HepG2 (cell line): ENCODE measurements around the gene FSIP1. TPM values are rescaled to one million over a fixed set of nuclear protein-coding genes. Genes with fewer than 3 reads are reported as not detected.

Source experiments
- ATAC-seq: fragments of 200-7000 bp; cut with Tn5 transposase; 3 replicates; pipeline ENCODE4 v1.9.1; 2020; ENCODE audit warnings: mild to moderate bottlenecking, moderate library complexity
- BruUV-seq: library from RNA; stranded (reverse); fragments of 400-500 nt; replicated peaks from 2 replicates; lab custom pipeline; 2021; lab: Mats Ljungman, UMichigan
- CTCF ChIA-PET: fragments of 300-600 bp; formaldehyde crosslinking; extraction: SDS; loops from one replicate; lab custom pipeline; 2021; ENCODE audit warnings: low total read pairs, inconsistent platforms, low intra/inter-chr PET ratio; lab: Yijun Ruan, JAX
- POLR2A ChIA-PET: fragments of 350-600 bp; sonication (Branson Sonifier 250); formaldehyde crosslinking; loops from one replicate; lab custom pipeline; 2020; ENCODE audit warnings: antibody characterized with exemption, inconsistent platforms; lab: Yijun Ruan, JAX
- DNase-seq: peaks from one replicate; pipeline ENCODE4 v3.0.0-alpha.2; 2015; ENCODE audit warnings: low spot score
- FAIRE-seq: peaks from 3 replicates; lab custom pipeline; 2011; peaks lifted over from hg19 to GRCh38; lab: Jason Lieb, UNC
- H2AFZ ChIP-seq: one replicate; pipeline ENCODE4 v1.6.1; 2011; ENCODE audit warnings: low read length, inconsistent platforms
- H3K27ac ChIP-seq: fragments of 300-600 bp; 3 replicates; pipeline ENCODE4 v1.8.0; 2011; ENCODE audit warnings: mixed run types, mild to moderate bottlenecking, mixed read lengths, low read length, inconsistent platforms; ENCODE audit not compliant: insufficient read depth; ENCODE audit errors: extremely low read length
- H3K27me3 ChIP-seq, 2 experiments: fragments of 200-600 bp in 1 of 2; 2 replicates in 1 of 2; 3 replicates in 1 of 2; pipeline versions ENCODE4 v1.6.0 to v1.8.0; 2011; ENCODE audit warnings: low read length in 2 of 2, mild to moderate bottlenecking in 2 of 2, moderate library complexity in 2 of 2, inconsistent platforms in 1 of 2; ENCODE audit not compliant: insufficient read depth in 2 of 2, control insufficient read depth in 1 of 2
- H3K36me3 ChIP-seq, 2 experiments: fragments of 200-600 bp in 1 of 2; replicated peaks in 1 of 2; 2 replicates in 1 of 2; 3 replicates in 1 of 2; pipeline versions ENCODE4 v1.5.1 to v1.8.0; 2011; ENCODE audit warnings: low read length in 2 of 2, inconsistent platforms in 1 of 2; ENCODE audit not compliant: insufficient read depth in 2 of 2, control insufficient read depth in 1 of 2
- H3K4me1 ChIP-seq: 2 replicates; pipeline ENCODE4 v1.5.1; 2012; ENCODE audit warnings: low read length, inconsistent platforms; ENCODE audit not compliant: insufficient read depth
- H3K4me2 ChIP-seq: 2 replicates; pipeline ENCODE4 v1.6.0; 2011; ENCODE audit warnings: low read depth, low read length, inconsistent platforms
- H3K4me3 ChIP-seq, 3 experiments: fragments of 200-600 bp in 1 of 3; sonication (generic), shearing (Covaris generic) in 1 of 3; replicated peaks in 1 of 3; 2 replicates each; pipeline ENCODE4 v1.5.1; 2011 to 2016; ENCODE audit warnings: low read length in 3 of 3, inconsistent platforms in 2 of 3, low read depth in 2 of 3, mild to moderate bottlenecking in 2 of 3, control low read depth in 1 of 3, mixed read lengths in 1 of 3; ENCODE audit not compliant: insufficient read depth in 1 of 3
- H3K79me2 ChIP-seq: one replicate; pipeline ENCODE4 v1.6.1; 2011; ENCODE audit warnings: low read length, inconsistent platforms; ENCODE audit not compliant: insufficient read depth
- H3K9ac ChIP-seq: 2 replicates; pipeline ENCODE4 v1.6.0; 2011; ENCODE audit warnings: mild to moderate bottlenecking, low read depth, low read length, inconsistent platforms; ENCODE audit not compliant: insufficient read depth
- H3K9me3 ChIP-seq: 2 replicates; pipeline ENCODE4 v1.5.1; 2012; ENCODE audit warnings: mild to moderate bottlenecking, low read length
- H4K20me1 ChIP-seq: 2 replicates; pipeline ENCODE4 v1.6.0; 2011; ENCODE audit warnings: inconsistent platforms, mild to moderate bottlenecking, low read length, moderate library complexity; ENCODE audit not compliant: insufficient read depth
- CEBPB ChIP-seq: IDR thresholded peaks from 2 replicates; pipeline ENCODE4 v1.6.1; 2011; ENCODE audit warnings: low read depth, low read length, improper control_type of control experiment, borderline replicate concordance
- EED ChIP-seq: sonication (generic); formaldehyde crosslinking; IDR thresholded peaks from 2 replicates; pipeline ENCODE4 v1.5.0; 2020; ENCODE audit warnings: mild to moderate bottlenecking, missing genetic modification reagents
- ISX ChIP-seq: sonication (generic); formaldehyde crosslinking; conservative IDR thresholded peaks from 2 replicates; pipeline ENCODE4 v1.5.0; 2020; ENCODE audit warnings: missing genetic modification reagents
- MAFK ChIP-seq, 2 experiments: IDR thresholded peaks in 1 of 2; conservative IDR thresholded peaks in 1 of 2; 2 replicates each; pipeline ENCODE4 v1.6.1; 2011; ENCODE audit warnings: improper control_type of control experiment in 2 of 2, low read length in 2 of 2
- MBNL3 ChIP-seq: fragments of 250-450 bp; sonication (Bioruptor Pico); conservative IDR thresholded peaks from 2 replicates; pipeline ENCODE4 v1.8.0; 2022; ENCODE audit warnings: mild to moderate bottlenecking, inconsistent platforms
- MED13 ChIP-seq: sonication (generic); formaldehyde crosslinking; IDR thresholded peaks from 2 replicates; pipeline ENCODE4 v1.5.0; 2020; ENCODE audit warnings: missing genetic modification reagents
- MTA1 ChIP-seq: sonication (generic); formaldehyde crosslinking; IDR thresholded peaks from 2 replicates; pipeline ENCODE4 v1.4.0; 2020; ENCODE audit warnings: missing genetic modification reagents, mild to moderate bottlenecking, borderline replicate concordance
- PHF21A ChIP-seq: sonication (generic); formaldehyde crosslinking; IDR thresholded peaks from 2 replicates; pipeline ENCODE4 v1.5.0; 2020; ENCODE audit warnings: mild to moderate bottlenecking, missing genetic modification reagents
- RFXANK ChIP-seq: IDR thresholded peaks from 2 replicates; pipeline ENCODE4 v1.6.1; 2016
- SOX13 ChIP-seq, 3 experiments: fragments of 450-650 bp in 1 of 3; sonication (generic) in 1 of 3; formaldehyde crosslinking in 1 of 3; IDR thresholded peaks in 2 of 3; conservative IDR thresholded peaks in 1 of 3; 2 replicates each; pipeline versions ENCODE4 v1.5.0 to v1.6.1; 2016 to 2020; ENCODE audit warnings: antibody characterized with exemption in 1 of 3, mild to moderate bottlenecking in 1 of 3, missing compliant biosample characterization in 1 of 3, missing genetic modification reagents in 1 of 3, moderate library complexity in 1 of 3
- TGIF2 ChIP-seq: IDR thresholded peaks from 2 replicates; pipeline ENCODE4 v1.6.1; 2016; ENCODE audit warnings: control low read depth, missing compliant biosample characterization
- ZNF136 ChIP-seq: sonication (generic); formaldehyde crosslinking; IDR thresholded peaks from 2 replicates; pipeline ENCODE4 v1.8.1; 2022; ENCODE audit warnings: low read depth, mild to moderate bottlenecking, moderate library complexity, missing genetic modification reagents
- ZNF547 ChIP-seq: sonication (generic); formaldehyde crosslinking; IDR thresholded peaks from 2 replicates; pipeline ENCODE4 v1.5.1; 2020; ENCODE audit warnings: mild to moderate bottlenecking, missing genetic modification reagents
- ZNF709 ChIP-seq: sonication (generic); formaldehyde crosslinking; IDR thresholded peaks from 2 replicates; pipeline ENCODE4 v1.5.0; 2020; ENCODE audit warnings: mild to moderate bottlenecking, missing genetic modification reagents
- WGBS: methylation state at CpG from one replicate; pipeline ENCODE4 v1.1.6; 2017; ENCODE audit warnings: low lambda C conversion rate; 5-methylcytosine and 5-hydroxymethylcytosine counted together
- in situ Hi-C: cut with HindIII; loops from 2 replicates; pipeline ENCODE4 v1.10.0; 2017; ENCODE audit warnings: low pct_unique_long_range_greater_than_20kb; ENCODE audit not compliant: extremely low pct_ligation_motif_present
- intact Hi-C: fragments of 100-400 bp; cut with micrococcal nuclease; formaldehyde crosslinking; loops from one replicate; pipeline ENCODE4 v1.10.0; 2022; ENCODE audit not compliant: unreplicated experiment
- polyA plus RNA-seq, 8 experiments: library from polyadenylated mRNA; depleted of rRNA in 3 of 8; stranded (reverse) in 7 of 8; unstranded in 1 of 8; fragments of >200 nt; fragmentation: Illumina TruSeq in 4 of 8; extraction: Trizol in 4 of 8; gene quantifications; 2 replicates each; pipeline versions ENCODE4 v1.2.1 to v1.2.3, GENCODE V29; 2011 to 2016; ENCODE audit warnings: low read depth in 4 of 8, missing spikeins in 1 of 8, mixed read lengths in 1 of 8; ENCODE audit not compliant: insufficient read depth in 1 of 8
- total RNA-seq, 5 experiments: library from RNA; depleted of rRNA; stranded (reverse); fragments of >200 nt; fragmentation: Illumina TruSeq; extraction: Trizol; gene quantifications; 2 replicates each; pipeline ENCODE4 v1.2.3, GENCODE V29; 2016; ENCODE audit warnings: low read depth in 1 of 5
- TF ChIP-seq, protein P1 (sequence below): sonication (generic); formaldehyde crosslinking; conservative IDR thresholded peaks from 2 replicates; pipeline ENCODE4 v1.4.0; 2020; ENCODE audit warnings: missing genetic modification reagents
- TF ChIP-seq, protein P2 (sequence below): sonication (generic); formaldehyde crosslinking; IDR thresholded peaks from 2 replicates; pipeline ENCODE4 v1.4.0; 2020; ENCODE audit warnings: missing genetic modification reagents
- TF ChIP-seq, protein P3 (sequence below): sonication (generic); formaldehyde crosslinking; IDR thresholded peaks from 2 replicates; pipeline ENCODE4 v1.8.0; 2022; ENCODE audit warnings: mild to moderate bottlenecking, missing genetic modification reagents, moderate library complexity

FSIP1 gene
- total and polyA plus RNA-seq, 2 of the 13 experiments (the other 11 are each of a cell fraction or from before 2014, with no cell fraction given) = 0.18 TPM; not detected in 1

DNA sequence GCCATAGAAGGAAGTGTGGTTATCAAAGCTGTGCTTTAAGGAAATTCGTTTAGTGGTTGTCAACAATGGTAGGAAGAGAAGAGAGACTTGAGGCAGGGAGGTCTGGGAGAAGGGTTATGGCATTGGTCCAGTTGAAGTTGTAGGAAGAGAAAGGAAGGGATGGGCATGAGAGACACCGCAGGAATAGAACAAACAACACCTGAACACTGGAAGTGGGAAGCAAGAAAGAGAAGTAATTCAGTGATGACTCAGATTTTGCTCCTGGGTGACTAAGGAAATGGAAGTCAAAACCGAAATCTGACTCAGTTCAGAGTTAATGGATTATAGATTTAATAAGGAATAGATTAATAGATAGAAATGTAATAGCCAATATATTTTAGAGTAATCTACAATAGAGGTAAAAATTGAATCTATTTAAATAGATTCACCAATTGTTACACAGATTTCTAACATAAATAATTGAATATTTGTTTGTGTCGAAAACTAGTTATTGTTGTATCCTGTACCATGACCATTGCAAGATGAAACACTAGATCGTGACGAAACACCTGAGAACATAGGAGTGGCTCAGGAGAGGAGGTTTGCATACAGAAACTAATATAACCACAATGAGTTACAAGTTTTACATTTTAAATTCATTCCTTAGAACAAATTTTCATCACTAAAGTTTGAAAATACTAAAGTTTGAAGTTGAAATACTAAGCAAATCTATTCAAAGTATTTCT, 165.7 kb downstream of the FSIP1 start (continued):
- TF ChIP-seq, protein P1, sequence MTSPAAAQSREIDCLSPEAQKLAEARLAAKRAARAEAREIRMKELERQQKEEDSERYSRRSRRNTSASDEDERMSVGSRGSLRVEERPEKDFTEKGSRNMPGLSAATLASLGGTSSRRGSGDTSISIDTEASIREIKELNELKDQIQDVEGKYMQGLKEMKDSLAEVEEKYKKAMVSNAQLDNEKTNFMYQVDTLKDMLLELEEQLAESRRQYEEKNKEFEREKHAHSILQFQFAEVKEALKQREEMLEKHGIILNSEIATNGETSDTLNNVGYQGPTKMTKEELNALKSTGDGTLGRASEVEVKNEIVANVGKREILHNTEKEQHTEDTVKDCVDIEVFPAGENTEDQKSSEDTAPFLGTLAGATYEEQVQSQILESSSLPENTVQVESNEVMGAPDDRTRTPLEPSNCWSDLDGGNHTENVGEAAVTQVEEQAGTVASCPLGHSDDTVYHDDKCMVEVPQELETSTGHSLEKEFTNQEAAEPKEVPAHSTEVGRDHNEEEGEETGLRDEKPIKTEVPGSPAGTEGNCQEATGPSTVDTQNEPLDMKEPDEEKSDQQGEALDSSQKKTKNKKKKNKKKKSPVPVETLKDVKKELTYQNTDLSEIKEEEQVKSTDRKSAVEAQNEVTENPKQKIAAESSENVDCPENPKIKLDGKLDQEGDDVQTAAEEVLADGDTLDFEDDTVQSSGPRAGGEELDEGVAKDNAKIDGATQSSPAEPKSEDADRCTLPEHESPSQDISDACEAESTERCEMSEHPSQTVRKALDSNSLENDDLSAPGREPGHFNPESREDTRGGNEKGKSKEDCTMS (CRISPR knock-in tag) = no peak

DNA sequence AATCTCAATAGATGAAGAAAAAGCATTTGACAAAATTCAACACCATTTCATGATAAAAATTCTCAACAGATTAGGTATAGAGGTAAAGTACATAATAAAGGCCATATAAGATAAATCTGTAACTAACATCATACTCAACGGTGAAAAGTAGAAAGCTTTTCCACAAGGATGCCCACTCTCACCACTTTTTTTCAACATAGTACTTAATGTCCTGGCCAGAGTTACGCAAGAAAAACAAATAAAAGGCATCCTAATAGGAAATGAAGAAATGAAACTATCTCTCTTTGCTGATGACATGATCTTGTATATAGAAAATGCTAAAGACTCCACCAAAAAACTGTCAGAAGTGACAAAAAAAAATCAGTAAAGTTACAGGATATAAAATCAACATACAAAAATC, 168.8 kb downstream of the FSIP1 start:
- FAIRE-seq = no peak
- peaks cover 10% of the 10 kb centered on the region; the same call in 1 of the 2 replicates for H3K9me3 ChIP-seq
- in situ Hi-C loops (no loop called here), intact Hi-C loops (no loop called here)
- no peak overlapping the region for H3K4me3 ChIP-seq
- ATAC-seq = no peak
- H3K9ac ChIP-seq = no peak overlapping the region
- CTCF ChIA-PET = no interaction called here
- 45% methylated on average over 2 of the region's 2 CpGs for WGBS
- H4K20me1 ChIP-seq = no peaks in the 10 kb centered on the region
- H3K27ac ChIP-seq = no peak overlapping the region
- H3K79me2 ChIP-seq = no peaks in the 10 kb centered on the region
- BruUV-seq = no TSS peak
- no peak overlapping the region for H3K4me2 ChIP-seq
- no peak overlapping the region for H2AFZ ChIP-seq
- no peak for DNase-seq
- no peaks in the 10 kb centered on the region for H3K36me3 ChIP-seq
- POLR2A ChIA-PET = no interaction called here
- H3K27me3 ChIP-seq = no peaks in the 10 kb centered on the region
- no peaks in the 10 kb centered on the region for H3K4me1 ChIP-seq
- TF ChIP-seq ISX (CRISPR knock-in tag) (no peak), ZNF709 (CRISPR knock-in tag) (no peak), MED13 (CRISPR knock-in tag) (no peak), PHF21A (CRISPR knock-in tag) (no peak), ZNF136 (CRISPR knock-in tag) (no peak), RFXANK (CRISPR knock-in tag) (no peak), CEBPB (no peak), MBNL3 (no peak), SOX13 (IDR thresholded peaks at IDR 0.05) (no peak), SOX13 (CRISPR knock-in tag; conservative IDR thresholded peaks at IDR 0.05 in 1 of 2, IDR thresholded peaks at IDR 0.05 in 1 of 2) (no peak), ZNF547 (no peak), MTA1 (CRISPR knock-in tag) (no peak), TGIF2 (CRISPR knock-in tag) (no peak), EED (no peak), MAFK (conservative IDR thresholded peaks at IDR 0.05 in 1 of 2, IDR thresholded peaks at IDR 0.05 in 1 of 2; ENCODE audit: low read length in 2 of 2) (no peak)
- TF ChIP-seq, protein P2, sequence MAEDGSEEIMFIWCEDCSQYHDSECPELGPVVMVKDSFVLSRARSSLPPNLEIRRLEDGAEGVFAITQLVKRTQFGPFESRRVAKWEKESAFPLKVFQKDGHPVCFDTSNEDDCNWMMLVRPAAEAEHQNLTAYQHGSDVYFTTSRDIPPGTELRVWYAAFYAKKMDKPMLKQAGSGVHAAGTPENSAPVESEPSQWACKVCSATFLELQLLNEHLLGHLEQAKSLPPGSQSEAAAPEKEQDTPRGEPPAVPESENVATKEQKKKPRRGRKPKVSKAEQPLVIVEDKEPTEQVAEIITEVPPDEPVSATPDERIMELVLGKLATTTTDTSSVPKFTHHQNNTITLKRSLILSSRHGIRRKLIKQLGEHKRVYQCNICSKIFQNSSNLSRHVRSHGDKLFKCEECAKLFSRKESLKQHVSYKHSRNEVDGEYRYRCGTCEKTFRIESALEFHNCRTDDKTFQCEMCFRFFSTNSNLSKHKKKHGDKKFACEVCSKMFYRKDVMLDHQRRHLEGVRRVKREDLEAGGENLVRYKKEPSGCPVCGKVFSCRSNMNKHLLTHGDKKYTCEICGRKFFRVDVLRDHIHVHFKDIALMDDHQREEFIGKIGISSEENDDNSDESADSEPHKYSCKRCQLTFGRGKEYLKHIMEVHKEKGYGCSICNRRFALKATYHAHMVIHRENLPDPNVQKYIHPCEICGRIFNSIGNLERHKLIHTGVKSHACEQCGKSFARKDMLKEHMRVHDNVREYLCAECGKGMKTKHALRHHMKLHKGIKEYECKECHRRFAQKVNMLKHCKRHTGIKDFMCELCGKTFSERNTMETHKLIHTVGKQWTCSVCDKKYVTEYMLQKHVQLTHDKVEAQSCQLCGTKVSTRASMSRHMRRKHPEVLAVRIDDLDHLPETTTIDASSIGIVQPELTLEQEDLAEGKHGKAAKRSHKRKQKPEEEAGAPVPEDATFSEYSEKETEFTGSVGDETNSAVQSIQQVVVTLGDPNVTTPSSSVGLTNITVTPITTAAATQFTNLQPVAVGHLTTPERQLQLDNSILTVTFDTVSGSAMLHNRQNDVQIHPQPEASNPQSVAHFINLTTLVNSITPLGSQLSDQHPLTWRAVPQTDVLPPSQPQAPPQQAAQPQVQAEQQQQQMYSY (CRISPR knock-in tag) = no peak
- TF ChIP-seq, protein P3, sequence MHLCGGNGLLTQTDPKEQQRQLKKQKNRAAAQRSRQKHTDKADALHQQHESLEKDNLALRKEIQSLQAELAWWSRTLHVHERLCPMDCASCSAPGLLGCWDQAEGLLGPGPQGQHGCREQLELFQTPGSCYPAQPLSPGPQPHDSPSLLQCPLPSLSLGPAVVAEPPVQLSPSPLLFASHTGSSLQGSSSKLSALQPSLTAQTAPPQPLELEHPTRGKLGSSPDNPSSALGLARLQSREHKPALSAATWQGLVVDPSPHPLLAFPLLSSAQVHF (CRISPR knock-in tag) = no peak
